Activated T-cell treated with anti-CD3 and anti-CD28 coated beads for 48 hours (primary cell): ENCODE results near the gene ATG10.
"Not testable (repeated sequence)": the region's sequence is repeated elsewhere in the genome, so short reads cannot be mapped to it uniquely, and the experiment has no call there.

Experiments
- DNase-seq: peaks from one replicate; pipeline ENCODE4 v3.0.0-alpha.2; 2020; ENCODE audit warnings: low read depth

The ATG10 gene

GRCh38 chr5:81971712-81972491 lies at the start of gene ATG10:
TSS of gene ATG10 (plus strand) at chr5:81972023. CDS start at chr5:81987571, 15,548 bp downstream.
- DNase-seq = peak; percentile 88

- DNase-seq = no peak
Observed at GRCh38 chr5:81922854-81923279, 49.0 kb upstream of the ATG10 start.

GRCh38 chr5:81924442-81924841 lies 47.4 kb upstream of the ATG10 start:
- DNase-seq = no peak

- no peak for DNase-seq
Observed at GRCh38 chr5:81925009-81925408, 46.8 kb upstream of the ATG10 start.

- no peak for DNase-seq
Observed at GRCh38 chr5:81925981-81926380, 45.8 kb upstream of the ATG10 start.

GRCh38 chr5:81936066-81936465 lies 35.8 kb upstream of the ATG10 start:
- DNase-seq = no peak

- no peak for DNase-seq
Observed at GRCh38 chr5:81936750-81937149, 35.1 kb upstream of the ATG10 start.

- DNase-seq = no peak
Observed at GRCh38 chr5:81942746-81943145, 29.1 kb upstream of the ATG10 start.

GRCh38 chr5:81948349-81948748 lies 23.5 kb upstream of the ATG10 start:
- no peak for DNase-seq

- DNase-seq = no peak
Observed at GRCh38 chr5:81949462-81949861, 22.4 kb upstream of the ATG10 start.

GRCh38 chr5:81950996-81951395 lies 20.8 kb upstream of the ATG10 start:
- DNase-seq = no peak

GRCh38 chr5:81954796-81955195 lies 17.0 kb upstream of the ATG10 start:
- not testable (repeated sequence) for DNase-seq

- DNase-seq = not testable (repeated sequence)
Observed at GRCh38 chr5:81958129-81958528, 13.7 kb upstream of the ATG10 start.

GRCh38 chr5:81961651-81962440 lies 10.0 kb upstream of the ATG10 start:
- no peak for DNase-seq

GRCh38 chr5:81963544-81963943 lies 8.3 kb upstream of the ATG10 start:
- no peak for DNase-seq

- no peak for DNase-seq
Observed at GRCh38 chr5:81965524-81965923, 6.3 kb upstream of the ATG10 start.

- DNase-seq = no peak
Observed at GRCh38 chr5:81969226-81969625, 2.6 kb upstream of the ATG10 start.

GRCh38 chr5:81969912-81970311 lies 1.9 kb upstream of the ATG10 start:
- DNase-seq = no peak

- no peak for DNase-seq
Observed at GRCh38 chr5:81971111-81971711, 612 bp upstream of the ATG10 start.

GRCh38 chr5:81972492-81972783 lies 615 bp downstream of the ATG10 start:
- DNase-seq = no peak

GRCh38 chr5:81980160-81980559 lies 8.3 kb downstream of the ATG10 start:
- DNase-seq = no peak

- no peak for DNase-seq
Observed at GRCh38 chr5:81980598-81981260, 8.9 kb downstream of the ATG10 start.
